ENCODE measurements around the gene PSMB7.

DNA sequence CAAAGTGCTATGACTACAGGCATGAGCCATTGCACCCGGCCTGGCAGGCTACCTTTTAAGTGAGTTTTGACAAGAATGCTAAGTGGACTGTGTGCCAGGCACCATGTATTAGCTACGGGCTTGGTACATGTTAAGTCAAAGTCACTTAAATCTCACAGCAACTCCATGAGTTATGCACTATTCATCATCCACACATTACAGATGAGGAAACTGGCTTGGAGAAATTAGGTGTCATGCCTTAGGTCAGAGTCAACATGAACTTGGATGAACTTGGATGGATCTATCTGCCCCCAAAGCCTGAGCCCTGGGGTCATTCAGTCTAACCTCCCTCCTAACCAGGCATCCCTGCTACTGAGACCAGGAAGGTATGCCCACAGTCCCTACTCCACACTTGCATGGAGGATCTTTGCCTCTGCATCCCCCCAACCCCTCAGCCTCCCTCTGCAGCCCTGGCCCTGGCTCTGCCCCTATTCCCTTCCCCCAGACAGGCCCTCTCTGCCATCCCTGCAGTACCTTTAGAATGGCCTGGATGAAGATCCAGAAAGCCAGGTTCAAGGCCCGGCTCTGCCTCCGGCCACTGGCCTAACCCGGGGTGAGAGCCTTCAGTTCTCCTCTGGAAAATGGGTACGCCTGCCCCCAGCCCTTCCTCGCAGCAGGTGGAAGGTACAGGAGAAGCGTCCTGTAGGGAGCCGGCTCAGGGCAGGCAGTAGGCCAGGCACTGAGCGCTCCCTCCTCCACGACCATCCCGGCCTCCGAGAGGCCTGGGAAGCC is 34.3 kb upstream of the PSMB7 start:
- TF ChIP-seq, protein P1, sequence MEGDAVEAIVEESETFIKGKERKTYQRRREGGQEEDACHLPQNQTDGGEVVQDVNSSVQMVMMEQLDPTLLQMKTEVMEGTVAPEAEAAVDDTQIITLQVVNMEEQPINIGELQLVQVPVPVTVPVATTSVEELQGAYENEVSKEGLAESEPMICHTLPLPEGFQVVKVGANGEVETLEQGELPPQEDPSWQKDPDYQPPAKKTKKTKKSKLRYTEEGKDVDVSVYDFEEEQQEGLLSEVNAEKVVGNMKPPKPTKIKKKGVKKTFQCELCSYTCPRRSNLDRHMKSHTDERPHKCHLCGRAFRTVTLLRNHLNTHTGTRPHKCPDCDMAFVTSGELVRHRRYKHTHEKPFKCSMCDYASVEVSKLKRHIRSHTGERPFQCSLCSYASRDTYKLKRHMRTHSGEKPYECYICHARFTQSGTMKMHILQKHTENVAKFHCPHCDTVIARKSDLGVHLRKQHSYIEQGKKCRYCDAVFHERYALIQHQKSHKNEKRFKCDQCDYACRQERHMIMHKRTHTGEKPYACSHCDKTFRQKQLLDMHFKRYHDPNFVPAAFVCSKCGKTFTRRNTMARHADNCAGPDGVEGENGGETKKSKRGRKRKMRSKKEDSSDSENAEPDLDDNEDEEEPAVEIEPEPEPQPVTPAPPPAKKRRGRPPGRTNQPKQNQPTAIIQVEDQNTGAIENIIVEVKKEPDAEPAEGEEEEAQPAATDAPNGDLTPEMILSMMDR (conservative IDR thresholded peaks at IDR 0.05; ENCODE audit: low read length): no peak
- no peak for TF ChIP-seq EZH2phosphoT487 (IDR thresholded peaks at IDR 0.05; ENCODE audit: borderline replicate concordance)
